ENCODE data around the gene NTHL1.

GRCh38 chr16:2053211-2053610 lies 5.6 kb upstream of the NTHL1 start:
- no peak for TF ChIP-seq CTCF (IDR thresholded peaks at IDR 0.05)
- no peak for TF ChIP-seq POLR2A (IDR thresholded peaks at IDR 0.05)

Measured in vagina (tissue), 2 donors.